Left renal cortex interstitium (tissue), 4 donors: ENCODE measurements around the gene COL9A3. TPM values are rescaled to one million over a fixed set of nuclear protein-coding genes. Genes with fewer than 3 reads are reported as not detected.

ENCODE experiments used
- DNase-seq, 4 donors: peaks; one replicate each; pipeline ENCODE4 v3.0.0-alpha.2; 2013; ENCODE audit warnings: low read depth in 4 of 4, low spot score in 2 of 4, missing footprints in 1 of 4
- polyA plus RNA-seq, 4 donors: library from polyadenylated mRNA; unstranded; fragments of 120-200 nt; gene quantifications; one replicate each; pipeline ENCODE4 v1.2.1, GENCODE V29; 2013; ENCODE audit not compliant: insufficient read length in 4 of 4

COL9A3 gene
- polyA plus RNA-seq, 4 donors, result 19.3 to 29.5 (median 24.9) TPM

DNA sequence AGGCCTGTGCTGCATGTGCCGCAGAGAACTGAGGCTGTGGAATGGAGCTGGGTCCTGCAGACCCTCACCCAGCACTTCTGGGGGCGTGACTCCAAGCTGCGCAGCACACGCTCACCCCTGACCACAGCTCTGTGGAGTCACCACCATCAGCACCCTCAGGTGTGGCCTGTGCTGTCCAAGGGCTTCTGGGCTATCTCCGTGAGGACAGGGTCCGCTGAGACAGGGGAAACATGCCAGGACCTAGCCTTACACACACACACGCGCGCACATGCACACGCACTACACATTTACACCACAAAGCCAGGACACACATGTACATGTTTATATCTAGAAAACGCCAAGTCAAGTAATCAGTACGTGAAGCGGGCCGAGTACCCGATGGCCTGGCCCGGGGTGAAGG, 71.6 kb downstream of the COL9A3 start:
- no peak for DNase-seq

DNA sequence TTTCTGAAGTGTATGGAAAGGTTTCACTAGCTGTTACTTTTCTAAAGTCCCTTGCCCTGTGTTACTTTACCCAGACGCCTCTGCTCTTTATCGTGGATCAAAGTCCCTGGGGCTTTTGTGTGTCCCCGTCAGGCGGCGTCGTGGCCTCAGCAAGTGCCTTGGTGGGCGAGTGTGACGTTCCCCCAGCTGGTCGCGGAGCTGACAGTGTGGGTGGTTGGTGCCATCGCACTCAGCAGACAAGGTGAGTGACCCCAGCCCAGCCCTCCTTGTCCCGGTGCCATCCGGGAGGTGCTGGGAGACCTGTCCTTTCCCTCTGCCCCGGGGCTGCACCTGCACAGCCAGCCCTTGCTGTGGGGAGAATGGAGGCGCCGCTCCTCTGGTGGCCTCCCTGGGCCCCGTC, 72.1 kb downstream of the COL9A3 start:
- DNase-seq, result no peak

DNA sequence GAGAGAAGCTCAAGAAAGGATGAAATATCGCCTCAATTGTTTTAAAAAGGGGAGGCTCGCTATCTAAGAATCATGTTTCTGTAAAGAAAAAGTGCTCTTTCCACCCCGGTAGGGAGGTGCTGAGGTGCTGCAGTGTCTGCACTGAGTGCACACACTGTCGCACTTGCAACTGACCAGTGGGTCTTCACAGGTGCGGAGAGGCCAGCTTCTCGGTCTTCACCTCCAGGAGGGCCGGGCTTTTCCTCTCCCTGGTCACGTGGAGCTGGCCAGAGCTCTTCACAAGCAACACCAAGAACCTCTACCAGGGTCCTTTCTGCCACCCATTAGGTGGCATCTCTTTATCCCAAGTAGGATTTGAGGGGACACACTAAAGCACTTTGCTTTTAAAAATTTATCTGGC, 72.6 kb downstream of the COL9A3 start:
- DNase-seq, result no peak

DNA sequence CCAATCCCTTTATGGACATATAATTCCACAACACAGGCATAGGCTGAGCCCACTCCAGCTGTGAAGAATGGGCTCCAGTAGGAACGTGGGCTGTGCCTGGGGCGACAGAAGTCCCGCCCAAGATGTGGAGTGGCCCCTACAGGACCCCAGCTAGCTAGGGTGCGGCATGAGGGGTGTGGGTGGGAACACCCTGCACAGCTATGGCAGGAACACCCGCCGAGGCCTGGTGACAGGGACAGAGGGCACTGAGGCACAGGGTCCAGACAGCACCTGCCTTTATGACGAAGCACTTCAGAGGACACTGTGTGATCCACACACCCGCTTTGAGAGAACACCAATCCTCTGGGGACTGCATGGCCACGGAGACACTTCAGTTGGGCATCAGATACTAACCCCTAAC, 73.0 kb downstream of the COL9A3 start:
- no peak for DNase-seq

DNA sequence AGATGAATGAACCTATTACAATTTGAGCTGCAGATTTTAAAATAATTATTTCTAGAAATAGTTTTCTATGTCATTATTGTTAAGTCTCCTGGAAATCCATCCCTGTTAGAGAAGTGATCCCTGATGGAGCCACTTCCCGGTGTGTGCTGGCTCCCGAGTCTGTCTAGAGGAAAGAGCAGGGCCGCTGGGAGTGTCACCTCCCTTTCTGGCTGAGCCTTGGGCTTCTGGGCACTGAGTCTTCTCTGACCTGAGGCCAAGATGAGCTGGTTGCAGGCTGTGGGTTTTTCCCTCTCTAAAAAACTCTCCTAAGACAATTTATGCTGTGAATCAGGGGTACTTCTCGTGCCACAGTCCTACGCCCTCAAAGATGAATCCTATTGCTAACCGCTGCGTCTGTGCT, 73.6 kb downstream of the COL9A3 start:
- no peak for DNase-seq

Other genes starting within 250 kb of the COL9A3 start
- 1 to 10 TPM; 1.8 to 9.1 (median 3.4) TPM for gene SLCO4A1, start 174.5 kb upstream of the COL9A3 start, polyA plus RNA-seq
- 1 to 10 TPM in 3 of 4 donors, under 1 TPM in 1; 0.99 to 1.6 (median 1.5) TPM for gene NTSR1, start 108.2 kb upstream of the COL9A3 start, polyA plus RNA-seq
- gene MRGBP, start 20.6 kb upstream of the COL9A3 start, polyA plus RNA-seq, result 10 to 100 TPM; 14.9 to 18.8 (median 16.6) TPM
- gene OGFR, start 12.2 kb upstream of the COL9A3 start, polyA plus RNA-seq, result 10 to 100 TPM; 26.5 to 36.5 (median 34.6) TPM
- 10 to 100 TPM; 10.9 to 14.5 (median 12.7) TPM for gene TCFL5, start 44.8 kb downstream of the COL9A3 start, polyA plus RNA-seq
- 10 to 100 TPM; 52.4 to 65.6 (median 62.2) TPM for gene DIDO1, start 109.5 kb downstream of the COL9A3 start, polyA plus RNA-seq
- 10 to 100 TPM; 50.4 to 56.6 (median 53.1) TPM for gene GID8, start 121.1 kb downstream of the COL9A3 start, polyA plus RNA-seq
- gene SLC17A9, start 135.7 kb downstream of the COL9A3 start, polyA plus RNA-seq, result 1 to 10 TPM; 1.4 to 2.7 (median 1.9) TPM
- gene BHLHE23, start 189.9 kb downstream of the COL9A3 start, polyA plus RNA-seq, result not detected